IPS-20b (cell line): ENCODE measurements around the gene LRP1.

Experiments
- H3K27ac ChIP-seq: one replicate; pipeline ENCODE4 v1.5.1; 2013; ENCODE audit warnings: low read length
- H3K27me3 ChIP-seq: 2 replicates; pipeline ENCODE4 v1.6.1; 2013; ENCODE audit warnings: mild to moderate bottlenecking, low read length, inconsistent platforms; ENCODE audit not compliant: insufficient read depth
- H3K36me3 ChIP-seq: 2 replicates; pipeline ENCODE4 v1.6.1; 2013; ENCODE audit warnings: low read depth, mild to moderate bottlenecking, inconsistent platforms, low read length, moderate library complexity; ENCODE audit not compliant: insufficient read depth
- H3K4me1 ChIP-seq: 2 replicates; pipeline ENCODE4 v1.6.1; 2013; ENCODE audit warnings: mild to moderate bottlenecking, control low read depth, inconsistent platforms, low read length, moderate library complexity; ENCODE audit not compliant: insufficient read depth
- H3K4me3 ChIP-seq: 2 replicates; pipeline ENCODE4 v1.5.1; 2013; ENCODE audit warnings: mild to moderate bottlenecking, low read length, inconsistent platforms
- H3K9ac ChIP-seq: 2 replicates; pipeline ENCODE4 v1.6.1; 2013; ENCODE audit warnings: low read depth, mild to moderate bottlenecking, inconsistent platforms, low read length, moderate library complexity
- H3K9me3 ChIP-seq: 2 replicates; pipeline ENCODE4 v1.6.1; 2013; ENCODE audit warnings: mild to moderate bottlenecking, low read depth, low read length, inconsistent platforms; ENCODE audit not compliant: insufficient read depth

The LRP1 gene

GRCh38 chr12:57127726-57128518 lies at the start of gene LRP1:
LRP1 (plus strand) TSS chr12:57128483; CDS start chr12:57128965, 482 bp downstream.
- peak within 1 kb of the TSS; percentile 94 for H3K4me3 ChIP-seq
- peaks cover 7% of the 10 kb centered on the region; the same call in 1 of the 2 replicates for H3K27me3 ChIP-seq
- H3K36me3 ChIP-seq, result peaks cover 5% of the 10 kb centered on the region; the same call in 1 of the 2 replicates
- H3K27ac ChIP-seq, result peak within 1 kb of the TSS; percentile 80
- H3K9ac ChIP-seq, result peak within 1 kb of the TSS; percentile 96; the same call in 1 of the 2 replicates
- no peaks in the 10 kb centered on the region for H3K9me3 ChIP-seq
- H3K4me1 ChIP-seq, result peaks cover 34% of the 10 kb centered on the region

- peak within 1 kb of the TSS; percentile 93 for H3K27ac ChIP-seq
- 0 out of 2 replicates have a peak, but pooled peaks cover 3% of the 10 kb centered on the region for H3K36me3 ChIP-seq
- no peaks in the 10 kb centered on the region for H3K9me3 ChIP-seq
- peak within 1 kb of the TSS; percentile 99 for H3K4me3 ChIP-seq
- peak within 1 kb of the TSS; percentile 99 for H3K9ac ChIP-seq
- no peaks in the 10 kb centered on the region for H3K27me3 ChIP-seq
- H3K4me1 ChIP-seq, result no peaks in the 10 kb centered on the region; the same call in 1 of the 2 replicates
These were observed 49.5 kb upstream of the LRP1 start, which contains the start of gene NEMP1 for GRCh38 chr12:57078519-57079404. NEMP1 (minus strand) TSS chr12:57078791; CDS start chr12:57078745, 46 bp downstream.

DNA sequence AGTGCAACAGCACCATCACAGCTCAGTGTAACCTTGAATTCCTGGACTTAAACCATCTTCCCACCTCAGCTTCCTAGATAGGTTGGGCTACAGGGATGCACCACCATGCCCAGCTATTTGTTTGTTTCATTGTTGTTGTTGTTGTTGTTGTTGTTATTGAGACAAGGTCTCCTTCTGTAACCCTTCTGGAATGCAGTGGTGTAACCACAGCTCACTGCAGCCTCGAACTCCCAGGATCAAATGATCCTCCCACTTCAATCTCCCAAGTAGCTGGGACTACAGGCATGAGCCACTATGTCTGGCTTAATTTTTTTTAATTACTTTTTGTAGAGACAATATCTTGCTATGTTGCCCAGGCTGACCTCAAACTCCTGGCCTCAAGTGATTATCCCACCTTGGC lies 48.5 kb upstream of the LRP1 start:
- Histone ChIP-seq H3K4me1 (no peaks in the 10 kb centered on the region; the same call in 1 of the 2 replicates), H3K27ac (no peak overlapping the region), H3K9me3 (no peaks in the 10 kb centered on the region), H3K4me3 (no peak overlapping the region), H3K9ac (no peak overlapping the region), H3K27me3 (no peaks in the 10 kb centered on the region), H3K36me3 (0 out of 2 replicates have a peak, but pooled peaks cover 3% of the 10 kb centered on the region)

DNA sequence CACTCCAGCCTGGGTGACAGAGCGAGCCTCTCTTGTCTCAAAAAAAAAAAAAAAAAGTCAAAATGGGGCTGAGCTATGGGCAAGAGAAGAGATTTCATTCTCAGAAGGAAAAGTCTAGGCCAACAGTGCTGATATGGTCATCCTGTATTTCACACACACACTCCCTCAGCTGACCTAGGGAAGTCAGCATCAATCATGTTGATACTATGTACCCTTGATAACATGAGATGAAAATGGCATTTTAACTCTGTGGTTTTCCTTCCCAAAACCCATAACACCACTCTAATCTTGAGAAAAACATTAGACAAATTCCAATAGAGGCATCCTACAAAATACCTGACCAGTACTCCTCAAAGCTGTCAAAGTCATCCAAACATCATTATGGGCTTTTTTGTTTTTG lies 47.4 kb upstream of the LRP1 start:
- Histone ChIP-seq H3K36me3 (0 out of 2 replicates have a peak, but pooled peaks cover 3% of the 10 kb centered on the region), H3K4me1 (peaks cover 6% of the 10 kb centered on the region; the same call in 1 of the 2 replicates), H3K27me3 (no peaks in the 10 kb centered on the region), H3K9me3 (no peaks in the 10 kb centered on the region), H3K4me3 (no peak overlapping the region), H3K27ac (no peak overlapping the region), H3K9ac (no peak overlapping the region)

DNA sequence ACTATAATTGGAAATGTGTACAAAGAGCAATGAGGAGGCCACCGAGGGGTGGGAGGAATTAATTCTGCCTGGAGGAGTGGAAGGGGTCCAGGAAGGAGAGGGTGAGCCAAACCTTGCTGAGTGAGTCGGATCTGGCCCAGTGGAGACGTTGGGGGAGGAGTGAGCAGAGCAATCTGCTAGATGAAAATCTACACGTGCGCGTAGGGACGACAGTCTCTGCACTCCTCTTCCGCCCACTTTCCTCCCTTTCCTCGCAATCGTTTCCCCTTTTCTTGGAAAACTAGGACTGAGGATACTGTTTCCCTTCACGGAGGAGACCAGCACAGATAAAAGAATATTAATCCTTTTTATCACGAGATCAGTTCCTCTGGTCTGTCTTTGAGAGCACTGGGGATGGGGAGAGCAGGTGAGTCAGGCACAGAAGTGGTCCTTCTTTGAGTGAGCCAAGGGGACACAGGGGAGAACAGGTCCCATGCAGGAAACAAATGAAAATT lies 42.2 kb upstream of the LRP1 start:
- Histone ChIP-seq H3K36me3 (peaks cover 2% of the 10 kb centered on the region; the same call in 1 of the 2 replicates), H3K4me3 (peak overlapping the region; percentile 83), H3K4me1 (peaks cover 9% of the 10 kb centered on the region; the same call in 1 of the 2 replicates), H3K9me3 (no peaks in the 10 kb centered on the region), H3K27ac (peak overlapping the region; percentile 41), H3K9ac (peak overlapping the region; percentile 84), H3K27me3 (no peaks in the 10 kb centered on the region)

DNA sequence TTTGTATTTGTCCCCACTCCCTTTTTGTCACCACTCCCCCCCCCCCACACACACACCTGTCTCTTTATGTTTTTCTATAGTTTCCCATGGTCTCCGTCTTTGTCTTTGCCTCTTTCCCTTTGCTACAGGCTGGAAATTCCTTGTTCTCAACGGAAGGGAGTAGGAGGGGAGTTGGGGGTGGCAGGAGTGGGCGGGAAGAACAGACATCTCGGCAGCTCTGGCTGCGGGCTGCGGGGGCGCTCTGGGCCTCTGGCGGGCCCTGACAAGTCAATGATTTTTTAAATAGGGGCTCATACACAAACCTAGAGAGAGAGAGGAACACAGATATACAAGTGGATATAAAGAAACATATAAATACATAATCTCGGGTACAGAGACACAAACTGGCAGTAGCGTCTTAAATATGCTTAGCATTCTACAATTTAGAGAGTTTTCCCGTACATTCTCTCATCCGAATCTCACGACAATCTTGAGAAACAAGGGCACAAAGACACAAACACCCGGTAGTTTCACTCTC lies 41.7 kb upstream of the LRP1 start:
- peak overlapping the region; percentile 84 for H3K9ac ChIP-seq
- peaks cover 9% of the 10 kb centered on the region; the same call in 1 of the 2 replicates for H3K4me1 ChIP-seq
- H3K36me3 ChIP-seq, result peaks cover 7% of the 10 kb centered on the region
- H3K9me3 ChIP-seq, result no peaks in the 10 kb centered on the region
- H3K4me3 ChIP-seq, result peak overlapping the region; percentile 83
- no peaks in the 10 kb centered on the region for H3K27me3 ChIP-seq
- H3K27ac ChIP-seq, result peak overlapping the region; percentile 81

- H3K36me3 ChIP-seq, result peaks cover 13% of the 10 kb centered on the region
- peak overlapping the region; percentile 91; the same call in 1 of the 2 replicates for H3K9ac ChIP-seq
- no peaks in the 10 kb centered on the region for H3K27me3 ChIP-seq
- peak overlapping the region; percentile 83 for H3K4me3 ChIP-seq
- H3K9me3 ChIP-seq, result no peaks in the 10 kb centered on the region
- H3K4me1 ChIP-seq, result peaks cover 9% of the 10 kb centered on the region; the same call in 1 of the 2 replicates
- H3K27ac ChIP-seq, result peak overlapping the region; percentile 81
These were observed 41.1 kb upstream of the LRP1 start for GRCh38 chr12:57087010-57087690.

DNA sequence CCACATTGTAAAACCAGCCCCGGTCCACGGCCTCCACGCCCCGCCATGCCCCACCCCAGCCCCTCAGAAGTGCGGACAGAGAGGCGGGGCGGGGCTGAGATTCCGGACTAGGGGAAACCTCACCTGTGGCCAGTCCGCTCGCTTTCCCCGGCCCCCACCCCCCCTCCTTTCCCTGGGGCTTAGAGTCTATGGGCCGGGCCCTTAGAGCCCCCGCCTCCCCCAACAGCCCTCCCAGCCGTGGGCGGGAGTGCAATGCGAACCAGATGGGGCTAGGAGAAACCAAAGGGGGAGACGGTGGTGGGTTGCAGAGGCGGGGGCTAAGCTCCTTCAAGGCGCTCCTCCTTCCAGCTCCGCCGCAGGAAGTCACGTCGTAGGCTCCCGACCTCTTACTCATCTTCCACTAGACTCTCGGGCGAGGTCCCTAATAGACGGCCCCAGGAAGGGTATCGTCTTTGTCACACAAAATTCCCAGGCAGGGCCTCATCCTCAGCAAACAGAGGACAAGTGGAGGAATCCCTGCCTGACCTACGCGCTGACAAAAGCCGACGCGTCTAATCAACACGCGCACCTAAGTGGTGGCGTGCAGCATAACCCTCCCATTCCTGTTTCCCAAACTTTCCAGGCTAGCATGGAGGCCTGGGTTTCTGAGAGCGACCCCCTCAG lies 40.5 kb upstream of the LRP1 start:
- Histone ChIP-seq H3K4me1 (peaks cover 9% of the 10 kb centered on the region; the same call in 1 of the 2 replicates), H3K4me3 (peak overlapping the region; percentile 83), H3K9me3 (no peaks in the 10 kb centered on the region), H3K27me3 (no peaks in the 10 kb centered on the region), H3K9ac (peak overlapping the region; percentile 91), H3K36me3 (peaks cover 19% of the 10 kb centered on the region), H3K27ac (peak overlapping the region; percentile 63)

DNA sequence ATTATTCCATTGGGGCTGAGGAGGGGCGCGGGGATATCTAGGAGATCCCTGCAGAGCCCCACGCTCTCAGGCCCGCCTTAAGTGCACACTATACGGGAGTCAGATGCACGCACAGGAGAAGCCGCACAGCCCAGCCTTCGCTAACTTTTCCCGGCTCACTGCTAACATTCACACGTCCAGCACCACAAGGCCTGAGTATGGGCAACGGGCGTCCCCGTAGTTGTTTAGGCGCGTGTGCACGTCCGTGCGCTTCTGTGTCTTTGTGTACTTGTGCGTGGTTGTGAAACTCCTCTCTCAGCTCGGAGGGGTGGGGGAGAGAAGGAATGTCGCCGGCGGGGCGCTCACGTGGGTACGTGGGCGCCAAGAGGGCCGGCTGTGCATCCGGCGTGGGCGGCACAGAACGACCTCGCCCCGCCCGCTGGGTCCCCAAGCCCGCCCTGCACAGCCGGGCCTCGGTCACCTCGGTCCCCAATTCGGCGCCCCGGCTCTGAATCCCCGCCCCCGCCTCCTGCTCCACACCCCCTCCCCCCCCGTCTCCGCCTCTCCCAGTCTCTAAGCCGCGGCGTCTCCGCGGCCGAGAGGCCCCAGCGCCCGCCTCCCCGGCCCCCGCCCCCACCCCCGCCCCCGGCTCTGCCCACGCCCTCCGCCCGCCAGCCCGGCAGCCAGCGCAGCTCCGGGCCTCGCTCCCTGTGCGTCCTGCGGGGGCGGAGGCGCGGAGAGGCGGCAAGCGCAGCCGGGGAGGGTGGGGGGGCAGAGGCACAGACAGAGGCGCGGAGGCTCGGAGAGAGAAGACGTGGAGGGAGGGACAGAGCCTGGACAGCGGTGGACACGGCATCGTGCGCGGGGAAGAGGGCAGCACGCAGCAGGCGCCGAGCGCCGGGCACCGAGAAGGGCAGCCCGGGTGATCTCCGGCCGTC lies 39.7 kb upstream of the LRP1 start, which contains the start of gene NAB2:
NAB2 (plus strand) TSS at position 761 of the 917 bp plus-strand sequence. CDS start 158 bp downstream, outside the sequence.
- Histone ChIP-seq H3K4me1 (peaks cover 10% of the 10 kb centered on the region; the same call in 1 of the 2 replicates), H3K9me3 (no peaks in the 10 kb centered on the region), H3K36me3 (peaks cover 27% of the 10 kb centered on the region), H3K27ac (peak within 1 kb of the TSS; percentile 63), H3K9ac (peak within 1 kb of the TSS; percentile 91), H3K4me3 (peak within 1 kb of the TSS; percentile 90), H3K27me3 (no peaks in the 10 kb centered on the region)
